GM12875 (cell line): Measurements from ENCODE around the gene SCGB1D1.
"Not testable (repeated sequence)": the region's sequence is repeated elsewhere in the genome, so short reads cannot be mapped to it uniquely, and the experiment has no call there.

ENCODE experiments used
- H3K4me3 ChIP-seq: one replicate; pipeline ENCODE4 v1.5.1; 2011; ENCODE audit warnings: low read depth, low read length, control low read depth
- TF ChIP-seq, protein P1 (sequence below): IDR thresholded peaks from 2 replicates; pipeline ENCODE4 v1.5.1; 2011; ENCODE audit warnings: low read depth, mild to moderate bottlenecking, control low read depth, inconsistent platforms, low read length, moderate library complexity, borderline replicate concordance; ENCODE audit not compliant: insufficient read depth

Gene SCGB1D1

DNA sequence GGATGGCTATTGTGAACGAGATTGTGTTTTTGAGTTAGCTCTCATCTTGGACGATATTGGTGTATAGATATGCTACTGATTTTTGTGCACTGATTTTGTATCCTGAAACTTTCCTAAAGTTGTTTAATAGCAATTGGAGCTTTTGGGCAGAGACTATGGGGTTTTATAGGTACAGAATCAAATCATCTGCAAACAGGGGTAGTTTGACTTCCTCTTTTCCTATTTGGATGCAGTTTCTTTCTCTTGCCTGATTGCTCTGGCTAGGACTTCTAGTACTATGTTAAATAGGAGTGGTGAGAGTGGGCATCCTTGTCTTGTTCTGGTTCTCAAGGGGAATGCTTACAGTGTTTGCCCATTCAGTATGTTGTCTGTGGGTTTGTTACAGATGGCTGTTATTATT, 8.9 kb upstream of the SCGB1D1 start:
- TF ChIP-seq, protein P1, sequence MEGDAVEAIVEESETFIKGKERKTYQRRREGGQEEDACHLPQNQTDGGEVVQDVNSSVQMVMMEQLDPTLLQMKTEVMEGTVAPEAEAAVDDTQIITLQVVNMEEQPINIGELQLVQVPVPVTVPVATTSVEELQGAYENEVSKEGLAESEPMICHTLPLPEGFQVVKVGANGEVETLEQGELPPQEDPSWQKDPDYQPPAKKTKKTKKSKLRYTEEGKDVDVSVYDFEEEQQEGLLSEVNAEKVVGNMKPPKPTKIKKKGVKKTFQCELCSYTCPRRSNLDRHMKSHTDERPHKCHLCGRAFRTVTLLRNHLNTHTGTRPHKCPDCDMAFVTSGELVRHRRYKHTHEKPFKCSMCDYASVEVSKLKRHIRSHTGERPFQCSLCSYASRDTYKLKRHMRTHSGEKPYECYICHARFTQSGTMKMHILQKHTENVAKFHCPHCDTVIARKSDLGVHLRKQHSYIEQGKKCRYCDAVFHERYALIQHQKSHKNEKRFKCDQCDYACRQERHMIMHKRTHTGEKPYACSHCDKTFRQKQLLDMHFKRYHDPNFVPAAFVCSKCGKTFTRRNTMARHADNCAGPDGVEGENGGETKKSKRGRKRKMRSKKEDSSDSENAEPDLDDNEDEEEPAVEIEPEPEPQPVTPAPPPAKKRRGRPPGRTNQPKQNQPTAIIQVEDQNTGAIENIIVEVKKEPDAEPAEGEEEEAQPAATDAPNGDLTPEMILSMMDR, result no peak
- no peak overlapping the region for H3K4me3 ChIP-seq

DNA sequence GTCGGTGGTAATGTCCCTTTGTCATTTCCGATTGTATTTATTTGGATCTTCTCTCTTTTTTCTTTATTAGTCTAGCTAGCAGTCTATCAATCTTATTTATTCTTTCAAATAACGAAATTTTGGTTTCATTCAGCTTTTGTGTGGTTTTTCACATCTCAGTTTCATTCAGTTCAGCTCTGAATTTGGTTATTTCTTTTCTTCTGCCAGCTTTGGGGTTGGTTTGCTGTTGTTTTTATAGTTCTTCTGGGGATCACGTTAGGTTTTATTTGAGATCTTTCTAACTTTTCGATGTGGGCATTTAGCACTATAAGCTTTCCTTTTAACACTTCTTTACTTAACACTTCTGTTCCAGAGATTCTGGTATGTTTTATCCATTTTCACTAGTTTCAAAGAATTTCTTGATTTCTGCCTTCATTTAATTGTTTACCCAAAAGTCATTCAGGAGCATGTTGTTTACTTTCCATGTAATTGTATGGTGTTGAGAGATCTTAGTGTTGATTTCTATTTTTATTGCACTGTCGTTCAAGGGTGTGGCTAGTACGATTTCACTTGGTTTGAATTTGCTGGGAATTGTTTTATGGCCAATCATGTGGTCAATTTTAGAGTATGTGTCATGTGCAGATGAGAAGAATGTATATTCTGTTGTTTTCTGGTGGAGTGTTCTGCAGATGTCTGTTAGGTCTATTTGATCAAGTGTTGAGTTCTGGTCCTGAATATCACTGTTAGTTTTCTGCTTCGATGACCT, 7.7 kb upstream of the SCGB1D1 start:
- no peak overlapping the region for H3K4me3 ChIP-seq
- TF ChIP-seq, protein P1, result no peak

DNA sequence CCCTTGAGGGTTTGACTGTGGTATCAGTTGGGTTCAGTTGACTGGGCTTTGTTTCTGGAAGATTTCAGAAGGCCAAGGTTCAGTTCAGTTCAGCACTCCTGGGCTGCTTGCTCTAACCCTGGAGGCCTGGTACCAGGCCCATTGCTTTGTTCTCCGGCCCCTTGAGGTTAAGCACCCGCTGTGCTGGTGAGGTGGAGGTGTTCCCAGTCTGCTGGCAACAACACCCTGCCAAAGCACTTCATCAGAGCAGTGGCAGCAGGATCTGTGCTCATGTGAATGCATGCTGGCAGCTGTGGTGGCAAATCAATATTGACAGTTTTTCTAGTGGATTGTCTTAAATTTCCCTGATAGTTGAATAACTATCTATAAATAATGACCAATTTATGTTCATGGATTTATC, 3.8 kb upstream of the SCGB1D1 start:
- no peak overlapping the region for H3K4me3 ChIP-seq
- TF ChIP-seq, protein P1, result no peak

- no peak overlapping the region for H3K4me3 ChIP-seq
- TF ChIP-seq, protein P1, result no peak
These were observed 3.9 kb downstream of the SCGB1D1 start for GRCh38 chr11:62193952-62194351.

DNA sequence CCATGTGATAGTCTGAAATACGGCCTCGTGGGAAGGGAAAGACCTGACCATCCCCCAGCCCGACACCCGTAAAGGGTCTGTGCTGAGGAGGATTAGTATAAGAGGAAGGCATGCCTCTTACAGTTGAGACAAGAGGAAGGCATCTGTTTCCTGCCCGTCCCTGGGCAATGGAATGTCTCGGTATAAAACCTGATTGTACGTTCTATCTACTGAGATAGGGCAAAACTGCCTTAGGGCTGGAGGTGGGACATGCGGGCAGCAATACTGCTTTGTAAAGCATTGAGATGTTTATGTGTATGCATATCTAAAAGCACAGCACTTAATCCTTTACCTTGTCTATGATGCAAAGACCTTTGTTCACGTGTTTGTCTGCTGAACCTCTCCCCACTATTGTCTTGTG, 5.0 kb downstream of the SCGB1D1 start:
- not testable (repeated sequence) for H3K4me3 ChIP-seq

GRCh38 chr11:62195945-62196344, 5.9 kb downstream of the SCGB1D1 start:
- TF ChIP-seq, protein P1, result no peak
- H3K4me3 ChIP-seq, result no peak overlapping the region

DNA sequence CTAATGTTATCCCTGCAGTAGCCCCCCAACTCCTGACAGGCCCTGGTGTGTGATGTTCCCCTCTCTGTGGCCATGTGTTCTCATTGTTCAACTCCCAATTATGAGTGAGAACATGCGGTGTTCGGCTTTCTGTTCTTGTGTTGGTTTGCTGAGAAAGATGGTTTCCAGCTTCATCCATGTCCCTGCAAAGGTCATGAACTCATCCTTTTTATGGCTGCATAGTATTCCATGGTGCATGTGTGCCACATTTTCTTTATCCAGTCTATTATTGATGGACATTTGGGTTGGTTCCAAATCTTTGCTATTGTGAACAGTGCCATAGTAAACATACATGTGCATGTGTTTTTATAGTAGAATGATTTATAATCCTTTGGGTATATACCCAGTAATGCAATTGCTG, 7.4 kb downstream of the SCGB1D1 start:
- not testable (repeated sequence) for H3K4me3 ChIP-seq

GRCh38 chr11:62201376-62201775, 11.4 kb downstream of the SCGB1D1 start:
- TF ChIP-seq, protein P1, result no peak
- H3K4me3 ChIP-seq, result no peak overlapping the region
